ENCODE measurements around the gene ANKRD30B.
"Not testable (repeated sequence)": the region's sequence is repeated elsewhere in the genome, so short reads cannot be mapped to it uniquely, and the experiment has no call there.

The ANKRD30B gene

DNA sequence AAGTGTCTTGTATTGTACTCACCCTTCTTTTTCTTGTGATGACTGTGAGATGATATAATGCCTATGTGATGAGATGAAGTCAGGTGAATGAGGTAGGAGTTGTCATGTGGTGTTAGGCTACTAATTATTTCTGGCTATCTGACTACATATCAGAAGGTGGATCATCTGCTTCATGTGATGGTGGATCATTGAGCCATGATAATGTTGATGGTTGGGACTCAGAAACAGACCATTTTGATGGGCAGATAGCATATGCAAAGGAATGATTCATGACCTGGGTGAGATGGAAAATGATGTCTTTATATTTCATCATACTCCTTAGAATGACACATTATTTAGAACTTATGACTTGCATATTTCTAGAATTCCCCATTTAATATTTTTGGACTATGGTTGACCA, 19.5 kb downstream of the ANKRD30B start:
- no peak for DNase-seq (ENCODE audit: low read depth)
- TF ChIP-seq, protein P1, sequence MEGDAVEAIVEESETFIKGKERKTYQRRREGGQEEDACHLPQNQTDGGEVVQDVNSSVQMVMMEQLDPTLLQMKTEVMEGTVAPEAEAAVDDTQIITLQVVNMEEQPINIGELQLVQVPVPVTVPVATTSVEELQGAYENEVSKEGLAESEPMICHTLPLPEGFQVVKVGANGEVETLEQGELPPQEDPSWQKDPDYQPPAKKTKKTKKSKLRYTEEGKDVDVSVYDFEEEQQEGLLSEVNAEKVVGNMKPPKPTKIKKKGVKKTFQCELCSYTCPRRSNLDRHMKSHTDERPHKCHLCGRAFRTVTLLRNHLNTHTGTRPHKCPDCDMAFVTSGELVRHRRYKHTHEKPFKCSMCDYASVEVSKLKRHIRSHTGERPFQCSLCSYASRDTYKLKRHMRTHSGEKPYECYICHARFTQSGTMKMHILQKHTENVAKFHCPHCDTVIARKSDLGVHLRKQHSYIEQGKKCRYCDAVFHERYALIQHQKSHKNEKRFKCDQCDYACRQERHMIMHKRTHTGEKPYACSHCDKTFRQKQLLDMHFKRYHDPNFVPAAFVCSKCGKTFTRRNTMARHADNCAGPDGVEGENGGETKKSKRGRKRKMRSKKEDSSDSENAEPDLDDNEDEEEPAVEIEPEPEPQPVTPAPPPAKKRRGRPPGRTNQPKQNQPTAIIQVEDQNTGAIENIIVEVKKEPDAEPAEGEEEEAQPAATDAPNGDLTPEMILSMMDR (conservative IDR thresholded peaks at IDR 0.05; ENCODE audit: low read depth, low read length), result no peak
- no peak overlapping the region for H3K4me3 ChIP-seq (ENCODE audit: low read length)

DNA sequence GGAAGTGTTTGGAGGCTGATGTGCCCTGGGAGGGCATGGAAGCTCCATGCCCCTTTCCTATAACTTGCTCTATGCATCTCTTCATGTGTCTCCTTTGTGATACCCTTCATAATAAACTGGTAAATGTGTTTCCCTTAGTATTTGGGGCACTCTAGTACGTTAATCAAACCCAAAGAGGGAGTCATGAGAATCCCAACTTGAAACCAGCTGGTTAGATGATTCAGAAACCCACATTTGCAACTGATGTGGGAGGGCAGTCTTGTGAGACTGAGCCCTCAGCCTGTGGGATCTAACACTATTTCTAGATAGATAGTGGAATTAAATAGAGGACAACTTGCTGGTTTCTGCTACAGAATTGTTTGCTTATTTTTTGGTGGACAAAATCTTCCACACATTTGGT, 20.3 kb downstream of the ANKRD30B start:
- TF ChIP-seq, protein P1 (conservative IDR thresholded peaks at IDR 0.05; ENCODE audit: low read depth, low read length), result no peak
- DNase-seq (ENCODE audit: low read depth), result no peak
- no peak overlapping the region for H3K4me3 ChIP-seq (ENCODE audit: low read length)

DNA sequence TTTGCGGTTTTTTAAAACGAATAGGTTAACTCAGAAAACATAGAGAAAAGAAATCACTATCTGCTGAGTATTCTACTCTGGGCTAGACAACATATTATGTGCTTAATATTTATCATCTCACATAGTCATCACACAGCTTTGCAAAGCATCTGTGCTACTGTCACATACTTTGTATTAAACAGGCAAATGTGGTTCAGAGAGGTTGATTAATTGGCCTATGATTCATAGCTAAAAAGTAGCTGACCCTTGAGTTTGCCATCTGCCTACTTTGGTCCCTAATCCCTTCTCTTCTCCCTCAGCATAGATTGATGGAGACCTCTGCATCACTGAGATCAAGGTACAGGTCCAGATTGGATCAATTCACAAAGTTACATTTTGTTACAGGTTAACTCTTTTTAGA, 21.4 kb downstream of the ANKRD30B start:
- no peak for DNase-seq (ENCODE audit: low read depth)
- TF ChIP-seq, protein P1 (conservative IDR thresholded peaks at IDR 0.05; ENCODE audit: low read depth, low read length), result no peak

GRCh38 chr18:14776801-14777200, 28.8 kb downstream of the ANKRD30B start:
- TF ChIP-seq, protein P1 (conservative IDR thresholded peaks at IDR 0.05; ENCODE audit: low read depth, low read length), result no peak
- DNase-seq (ENCODE audit: low read depth), result no peak
- no peak overlapping the region for H3K4me3 ChIP-seq (ENCODE audit: low read length)

More for the DNA sequence above, 21.4 kb downstream of the ANKRD30B start:
- H3K4me3 ChIP-seq (ENCODE audit: low read length), result no peak overlapping the region

DNA sequence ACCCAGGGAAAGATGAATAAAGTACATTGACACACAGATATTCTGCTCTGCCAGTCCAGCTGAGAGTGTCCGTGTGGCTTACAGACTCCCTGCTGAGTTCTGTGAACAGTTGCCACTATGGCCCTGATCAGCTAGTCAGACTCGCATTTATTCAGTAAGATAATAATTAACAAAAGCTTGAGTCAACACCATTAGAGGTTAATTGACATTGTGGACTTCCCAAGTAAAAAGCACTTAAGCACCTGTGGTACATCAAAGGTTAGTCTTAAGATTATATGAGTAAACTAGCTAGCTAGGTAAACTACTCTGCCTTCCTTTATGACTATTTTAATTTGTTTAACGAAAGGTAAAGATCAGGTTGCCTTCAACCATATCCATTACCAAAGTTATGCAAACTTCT, 33.7 kb downstream of the ANKRD30B start:
- TF ChIP-seq, protein P1 (conservative IDR thresholded peaks at IDR 0.05; ENCODE audit: low read depth, low read length), result no peak
- H3K4me3 ChIP-seq (ENCODE audit: low read length), result no peak overlapping the region
- DNase-seq (ENCODE audit: low read depth), result no peak

DNA sequence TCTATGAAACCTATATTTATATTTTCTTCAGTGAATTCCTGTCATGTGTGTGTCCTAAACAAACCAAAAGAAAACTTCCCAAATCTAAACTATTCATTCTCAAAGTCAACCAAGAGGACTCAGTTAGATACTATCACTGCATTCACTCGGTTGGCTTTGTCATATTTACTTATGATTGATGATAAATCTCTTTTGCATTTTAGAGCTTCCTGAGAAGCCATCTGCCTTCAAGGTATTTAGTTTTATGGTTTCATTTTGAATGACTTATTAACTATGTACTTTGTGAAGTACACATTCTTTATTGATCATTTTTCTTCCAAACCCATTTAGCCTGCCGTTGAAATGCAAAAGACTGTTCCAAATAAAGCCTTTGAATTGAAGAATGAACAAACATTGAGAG, 36.2 kb downstream of the ANKRD30B start:
- H3K4me3 ChIP-seq (ENCODE audit: low read length), result no peak overlapping the region
- TF ChIP-seq, protein P1 (conservative IDR thresholded peaks at IDR 0.05; ENCODE audit: low read depth, low read length), result no peak
- DNase-seq (ENCODE audit: low read depth), result no peak

GRCh38 chr18:14796876-14797275, 48.9 kb downstream of the ANKRD30B start:
- not testable (repeated sequence) for DNase-seq (ENCODE audit: low read depth); H3K4me3 ChIP-seq (ENCODE audit: low read length)

- not testable (repeated sequence) for DNase-seq (ENCODE audit: low read depth); H3K4me3 ChIP-seq (ENCODE audit: low read length)
Measured at GRCh38 chr18:14797969-14798764, 50.2 kb downstream of the ANKRD30B start.

DNA sequence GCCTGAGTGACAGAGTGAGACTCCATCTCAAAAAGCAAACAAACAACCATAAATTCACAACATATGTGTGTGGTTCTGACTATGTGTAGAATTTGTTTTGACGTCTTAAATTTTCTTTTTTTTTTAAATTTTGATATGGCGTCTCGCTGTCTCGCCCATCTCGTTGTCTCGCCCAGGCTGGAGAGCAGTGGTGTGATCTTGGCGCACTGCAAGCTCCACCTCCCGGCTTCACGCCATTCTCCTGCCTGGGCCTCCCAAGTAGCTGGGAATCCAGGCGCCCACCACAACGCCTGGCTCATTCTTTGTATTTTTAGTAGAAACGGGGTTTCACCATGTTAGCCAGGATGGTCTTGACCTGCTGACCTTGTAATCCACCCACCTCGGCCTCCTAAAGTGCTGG, 63.1 kb downstream of the ANKRD30B start:
- H3K4me3 ChIP-seq (ENCODE audit: low read length); DNase-seq (ENCODE audit: low read depth): not testable (repeated sequence)

DNA sequence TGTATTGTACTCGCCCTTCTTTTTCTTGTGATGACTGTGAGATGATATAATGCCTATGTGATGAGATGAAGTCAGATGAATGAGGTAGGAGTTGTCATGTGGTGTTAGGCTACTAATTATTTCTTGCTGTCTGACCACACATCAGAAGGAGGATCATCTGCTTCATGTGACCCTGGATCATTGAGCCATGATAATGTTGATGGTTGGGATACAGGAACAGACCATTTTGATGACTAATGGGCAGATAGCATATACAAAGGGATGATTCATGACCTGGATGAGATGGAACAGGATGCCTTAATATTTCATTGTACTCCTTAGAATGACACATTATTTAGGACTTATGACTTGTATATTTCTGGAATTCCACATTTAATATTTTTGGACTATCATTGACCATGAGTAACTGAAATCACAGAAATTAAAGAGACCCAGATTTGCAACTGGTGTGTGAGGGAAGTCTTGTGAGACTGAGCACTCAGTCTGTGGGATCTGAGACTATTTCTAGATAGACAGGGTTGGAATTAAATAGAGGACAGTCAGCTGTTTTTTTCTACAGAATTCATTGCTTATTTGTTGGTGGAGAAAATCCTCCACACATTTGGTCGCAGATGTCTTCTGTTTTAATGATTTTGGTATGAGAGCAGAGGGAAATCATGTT, 79.1 kb downstream of the ANKRD30B start:
- H3K4me3 ChIP-seq (ENCODE audit: low read length); DNase-seq (ENCODE audit: low read depth): not testable (repeated sequence)

- not testable (repeated sequence) for H3K4me3 ChIP-seq (ENCODE audit: low read length); DNase-seq (ENCODE audit: low read depth)
Measured at GRCh38 chr18:14841607-14842006, 93.6 kb downstream of the ANKRD30B start.

DNA sequence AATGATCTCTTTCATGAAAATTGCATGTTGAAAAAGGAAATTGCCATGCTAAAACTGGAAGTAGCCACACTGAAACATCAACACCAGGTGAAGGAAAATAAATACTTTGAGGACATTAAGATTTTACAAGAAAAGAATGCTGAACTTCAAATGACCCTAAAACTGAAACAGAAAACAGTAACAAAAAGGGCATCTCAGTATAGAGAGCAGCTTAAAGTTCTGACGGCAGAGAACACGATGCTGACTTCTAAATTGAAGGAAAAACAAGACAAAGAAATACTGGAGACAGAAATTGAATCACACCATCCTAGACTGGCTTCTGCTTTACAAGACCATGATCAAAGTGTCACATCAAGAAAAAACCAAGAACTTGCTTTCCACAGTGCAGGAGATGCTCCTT, 103.6 kb downstream of the ANKRD30B start:
- DNase-seq (ENCODE audit: low read depth); H3K4me3 ChIP-seq (ENCODE audit: low read length): not testable (repeated sequence)
